BLaER1 (cell line): ENCODE data around the gene SMOC1.
A peak's percentile ranks its signal among the peaks of the same experiment; 100 is the strongest.

Experiments used
- H3K27ac ChIP-seq: shearing (Covaris generic); formaldehyde crosslinking; 2 replicates; pipeline ENCODE4 v1.8.1; 2022
- H3K27me3 ChIP-seq: shearing (Covaris generic); formaldehyde crosslinking; 2 replicates; pipeline ENCODE4 v1.8.1; 2022
- H3K36me3 ChIP-seq: shearing (Covaris generic); formaldehyde crosslinking; 2 replicates; pipeline ENCODE4 v1.8.1; 2022
- H3K4me1 ChIP-seq: shearing (Covaris generic); formaldehyde crosslinking; 2 replicates; pipeline ENCODE4 v1.8.1; 2022
- H3K4me2 ChIP-seq: shearing (Covaris generic); formaldehyde crosslinking; 2 replicates; pipeline ENCODE4 v1.8.1; 2022
- H3K4me3 ChIP-seq: shearing (Covaris generic); formaldehyde crosslinking; 2 replicates; pipeline ENCODE4 v1.8.1; 2022
- H3K9ac ChIP-seq: shearing (Covaris generic); formaldehyde crosslinking; 2 replicates; pipeline ENCODE4 v1.8.1; 2022
- H3K9me3 ChIP-seq: shearing (Covaris generic); formaldehyde crosslinking; 2 replicates; pipeline ENCODE4 v1.8.1; 2022
- H4K20me1 ChIP-seq: shearing (Covaris generic); formaldehyde crosslinking; 2 replicates; pipeline ENCODE4 v1.8.1; 2022
- Cebpa-rat ChIP-seq: shearing (Covaris generic); IDR thresholded peaks from 2 replicates; pipeline ENCODE4 v1.8.1; 2022

The SMOC1 gene

DNA sequence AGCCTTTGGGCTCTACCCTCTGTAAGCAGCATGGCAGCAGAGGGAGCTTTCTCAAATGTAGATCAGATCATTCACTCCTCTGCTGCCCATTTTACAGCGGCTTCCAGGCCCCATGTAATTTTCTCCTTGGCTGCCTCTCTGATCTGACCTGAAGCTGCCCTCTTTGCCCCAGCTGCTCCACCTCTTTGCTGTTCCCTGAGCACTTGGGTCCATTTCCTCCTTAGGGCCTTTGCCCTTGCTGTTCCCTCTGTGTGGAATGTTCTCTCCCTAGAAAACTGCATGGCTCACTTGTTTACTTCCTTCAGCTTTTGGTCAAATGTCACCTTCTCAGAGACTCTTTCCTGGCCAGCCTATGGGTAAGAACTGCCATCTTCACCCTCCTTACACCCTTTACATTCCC is 37.2 kb downstream of the SMOC1 start:
- Histone ChIP-seq H4K20me1 (no peaks in the 10 kb centered on the region), H3K9me3 (no peaks in the 10 kb centered on the region), H3K27me3 (no peaks in the 10 kb centered on the region), H3K9ac (no peak overlapping the region), H3K27ac (no peak overlapping the region), H3K4me2 (no peak overlapping the region), H3K4me3 (no peak overlapping the region), H3K4me1 (no peaks in the 10 kb centered on the region), H3K36me3 (no peaks in the 10 kb centered on the region)
- TF ChIP-seq Cebpa-rat = no peak

DNA sequence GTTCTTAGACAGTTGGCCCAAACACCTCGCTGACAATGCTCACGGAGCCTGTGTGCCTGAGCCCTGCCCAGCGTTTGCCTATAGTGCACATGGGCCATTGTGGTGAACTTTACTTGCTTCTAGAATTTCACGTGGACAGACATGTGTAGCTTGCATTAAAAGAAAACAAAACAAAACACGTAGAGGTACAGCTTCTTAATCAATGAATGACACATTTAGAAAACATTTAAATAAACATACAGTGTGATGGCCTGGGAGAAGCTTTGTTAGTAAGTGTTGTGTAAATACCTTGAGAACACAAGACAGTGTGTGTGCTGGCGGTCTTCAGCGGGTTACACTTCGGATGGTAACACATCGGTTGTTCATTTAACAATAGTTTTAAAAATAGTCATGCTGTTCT is 38.1 kb downstream of the SMOC1 start:
- no peak overlapping the region for H3K4me3 ChIP-seq
- no peaks in the 10 kb centered on the region for H4K20me1 ChIP-seq
- no peaks in the 10 kb centered on the region for H3K36me3 ChIP-seq
- TF ChIP-seq Cebpa-rat = no peak
- no peaks in the 10 kb centered on the region for H3K9me3 ChIP-seq
- no peak overlapping the region for H3K9ac ChIP-seq
- H3K27ac ChIP-seq = no peak overlapping the region
- H3K4me1 ChIP-seq = no peaks in the 10 kb centered on the region
- H3K4me2 ChIP-seq = no peak overlapping the region
- H3K27me3 ChIP-seq = no peaks in the 10 kb centered on the region

DNA sequence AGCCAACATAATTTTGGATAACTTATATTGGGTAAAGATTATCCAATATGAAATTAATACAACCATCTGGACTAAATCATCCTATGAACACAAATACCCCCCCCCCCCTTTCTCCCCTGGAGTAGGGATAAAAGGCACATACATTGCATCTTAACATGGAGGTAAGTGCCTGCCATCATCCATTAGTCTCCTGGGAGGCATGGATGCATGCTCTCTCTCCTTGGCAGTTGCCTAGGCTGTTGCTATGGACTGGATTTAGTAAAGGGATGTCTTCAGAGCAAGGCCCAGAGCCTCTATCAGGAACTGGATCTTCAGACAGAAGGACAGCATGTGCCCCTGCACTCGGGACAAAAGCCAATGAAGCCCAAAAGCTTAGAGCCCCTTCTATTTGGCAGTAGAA is 40.6 kb downstream of the SMOC1 start:
- no peak for TF ChIP-seq Cebpa-rat

DNA sequence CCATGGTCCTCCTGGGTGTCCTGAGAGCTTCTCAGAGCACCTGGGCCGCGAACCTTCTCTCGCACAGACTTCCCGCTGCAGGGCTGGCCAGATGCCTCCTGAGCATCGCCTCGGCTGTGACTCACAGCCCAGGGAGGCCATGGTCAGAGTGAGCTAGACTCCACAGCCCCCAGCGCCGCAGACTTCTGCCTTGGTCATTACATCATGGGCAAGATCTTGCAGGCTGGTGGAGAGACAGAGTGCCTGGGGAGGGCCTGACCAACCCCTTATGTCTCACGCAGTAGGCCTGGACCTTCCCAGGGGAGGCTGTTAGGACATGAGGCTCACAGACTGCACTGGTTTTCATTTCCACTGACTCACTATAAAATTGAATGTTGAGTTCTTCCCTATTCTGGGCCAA is 41.8 kb downstream of the SMOC1 start:
- H3K36me3 ChIP-seq = no peaks in the 10 kb centered on the region
- no peak overlapping the region for H3K27ac ChIP-seq
- no peak overlapping the region for H3K4me2 ChIP-seq
- H4K20me1 ChIP-seq = no peaks in the 10 kb centered on the region
- no peak overlapping the region for H3K9ac ChIP-seq
- H3K4me3 ChIP-seq = no peak overlapping the region
- no peak for TF ChIP-seq Cebpa-rat
- H3K4me1 ChIP-seq = no peaks in the 10 kb centered on the region
- H3K9me3 ChIP-seq = no peaks in the 10 kb centered on the region
- H3K27me3 ChIP-seq = no peaks in the 10 kb centered on the region

More for the DNA sequence above, 40.6 kb downstream of the SMOC1 start:
- H3K27me3 ChIP-seq = no peaks in the 10 kb centered on the region
- no peak overlapping the region for H3K4me3 ChIP-seq
- H4K20me1 ChIP-seq = no peaks in the 10 kb centered on the region
- H3K4me1 ChIP-seq = no peaks in the 10 kb centered on the region
- no peaks in the 10 kb centered on the region for H3K9me3 ChIP-seq
- H3K4me2 ChIP-seq = no peak overlapping the region
- H3K9ac ChIP-seq = no peak overlapping the region
- no peak overlapping the region for H3K27ac ChIP-seq
- no peaks in the 10 kb centered on the region for H3K36me3 ChIP-seq

DNA sequence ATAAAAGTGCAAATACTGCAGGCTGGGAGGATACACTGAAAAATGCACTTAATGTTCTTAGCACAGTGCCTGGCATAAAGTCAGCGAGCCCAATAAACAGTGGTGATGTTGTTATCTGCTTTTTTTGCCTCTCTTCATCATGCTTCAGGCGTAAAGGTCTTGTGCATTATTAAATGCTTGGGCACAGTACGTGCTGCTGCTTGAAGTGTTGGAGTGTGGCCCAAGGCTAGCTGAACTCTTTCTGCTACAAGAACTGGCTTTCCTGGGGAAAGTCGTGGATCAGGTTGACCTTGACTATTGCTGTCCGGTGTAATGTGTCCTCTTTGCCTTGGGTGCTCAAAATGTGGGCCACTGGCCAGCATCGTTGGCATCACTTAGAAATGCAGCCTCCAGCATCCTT is 43.0 kb downstream of the SMOC1 start:
- H4K20me1 ChIP-seq = no peaks in the 10 kb centered on the region
- H3K9me3 ChIP-seq = no peaks in the 10 kb centered on the region
- no peak for TF ChIP-seq Cebpa-rat
- no peak overlapping the region for H3K4me3 ChIP-seq
- H3K4me2 ChIP-seq = no peak overlapping the region
- H3K36me3 ChIP-seq = no peaks in the 10 kb centered on the region
- H3K27ac ChIP-seq = no peak overlapping the region
- H3K9ac ChIP-seq = no peak overlapping the region
- no peaks in the 10 kb centered on the region for H3K4me1 ChIP-seq
- no peaks in the 10 kb centered on the region for H3K27me3 ChIP-seq

DNA sequence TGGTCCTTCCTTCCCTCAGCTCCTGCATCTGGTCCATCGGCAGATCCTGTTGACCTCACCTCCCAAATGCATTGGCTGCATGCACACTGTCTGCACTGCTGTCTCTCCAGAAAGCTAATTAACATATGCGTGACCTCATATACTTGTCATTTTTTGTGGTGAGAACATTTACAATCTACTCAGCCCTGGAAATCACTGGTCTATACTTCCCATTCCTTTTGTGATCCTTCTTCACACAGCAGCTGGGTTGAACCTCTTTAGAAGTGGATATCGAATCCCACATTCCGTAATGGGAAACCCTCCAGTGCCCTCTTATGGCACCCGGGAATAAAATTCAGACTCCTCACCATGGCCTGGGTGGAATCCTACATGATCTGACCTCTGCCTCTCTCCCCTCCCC is 45.0 kb downstream of the SMOC1 start:
- Histone ChIP-seq H4K20me1 (no peaks in the 10 kb centered on the region), H3K4me1 (no peaks in the 10 kb centered on the region), H3K9me3 (no peaks in the 10 kb centered on the region), H3K9ac (no peak overlapping the region), H3K27ac (no peak overlapping the region), H3K36me3 (no peaks in the 10 kb centered on the region), H3K27me3 (no peaks in the 10 kb centered on the region), H3K4me2 (no peak overlapping the region), H3K4me3 (no peak overlapping the region)
- no peak for TF ChIP-seq Cebpa-rat

DNA sequence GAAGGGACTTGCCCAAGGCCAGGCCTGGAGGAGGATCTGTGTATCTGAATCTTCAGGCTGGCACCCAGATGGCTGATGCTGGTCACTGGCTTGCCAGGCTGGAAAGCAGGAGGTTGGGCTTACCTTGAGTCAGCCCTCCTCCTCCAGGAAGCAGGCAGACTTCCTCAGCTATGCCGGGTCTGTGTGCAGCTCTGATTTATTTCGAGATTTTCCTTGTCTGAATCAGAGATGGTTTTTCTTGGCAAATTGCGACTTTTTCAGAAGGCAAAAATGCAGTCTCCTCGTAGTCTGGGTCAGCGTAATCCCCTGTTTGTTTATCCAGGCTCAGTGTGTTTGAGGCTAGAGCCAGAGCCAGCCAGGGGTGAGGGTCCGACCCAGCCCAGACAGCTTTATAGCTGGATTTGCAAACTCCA is 48.9 kb downstream of the SMOC1 start:
- H3K27ac ChIP-seq = no peak overlapping the region
- no peaks in the 10 kb centered on the region for H3K27me3 ChIP-seq
- H3K9me3 ChIP-seq = no peaks in the 10 kb centered on the region
- H3K4me1 ChIP-seq = peaks cover 11% of the 10 kb centered on the region
- H3K9ac ChIP-seq = no peak overlapping the region
- H3K4me2 ChIP-seq = no peak overlapping the region
- no peak for TF ChIP-seq Cebpa-rat
- H3K36me3 ChIP-seq = no peaks in the 10 kb centered on the region
- no peaks in the 10 kb centered on the region for H4K20me1 ChIP-seq
- no peak overlapping the region for H3K4me3 ChIP-seq

DNA sequence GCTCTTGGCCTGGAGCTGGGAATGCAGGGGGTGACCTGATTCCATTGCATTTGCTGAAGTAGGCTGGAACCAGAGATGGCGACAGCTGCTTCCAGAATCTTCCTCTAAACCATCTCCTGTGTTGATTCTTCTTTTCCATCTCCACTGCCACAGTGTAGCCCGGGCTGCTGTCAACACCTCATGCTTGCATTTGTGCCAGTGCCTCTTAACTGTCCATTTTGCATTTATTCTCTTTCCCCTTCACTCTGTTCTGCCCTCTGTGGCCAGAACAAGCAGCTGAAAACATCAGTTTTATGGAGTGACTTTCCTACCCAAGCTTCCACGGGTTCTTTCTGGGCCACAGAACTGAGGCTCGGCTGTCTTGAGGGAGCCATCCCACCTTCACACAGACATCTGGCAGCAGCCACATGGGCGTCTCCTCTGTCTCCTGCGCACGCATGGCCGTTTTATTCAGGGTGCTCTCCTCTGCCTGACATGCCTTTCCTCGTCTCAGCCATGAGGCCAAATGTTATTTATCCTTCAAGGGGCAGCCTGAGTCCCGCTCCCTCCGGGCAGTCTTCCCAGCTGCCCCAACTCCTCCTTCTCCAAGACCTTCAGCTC is 51.7 kb downstream of the SMOC1 start:
- Histone ChIP-seq H3K27me3 (no peaks in the 10 kb centered on the region), H3K9ac (no peak overlapping the region), H4K20me1 (no peaks in the 10 kb centered on the region), H3K36me3 (no peaks in the 10 kb centered on the region), H3K4me3 (no peak overlapping the region), H3K4me2 (no peak overlapping the region), H3K27ac (no peak overlapping the region), H3K4me1 (peaks cover 11% of the 10 kb centered on the region), H3K9me3 (no peaks in the 10 kb centered on the region)
- TF ChIP-seq Cebpa-rat = no peak

DNA sequence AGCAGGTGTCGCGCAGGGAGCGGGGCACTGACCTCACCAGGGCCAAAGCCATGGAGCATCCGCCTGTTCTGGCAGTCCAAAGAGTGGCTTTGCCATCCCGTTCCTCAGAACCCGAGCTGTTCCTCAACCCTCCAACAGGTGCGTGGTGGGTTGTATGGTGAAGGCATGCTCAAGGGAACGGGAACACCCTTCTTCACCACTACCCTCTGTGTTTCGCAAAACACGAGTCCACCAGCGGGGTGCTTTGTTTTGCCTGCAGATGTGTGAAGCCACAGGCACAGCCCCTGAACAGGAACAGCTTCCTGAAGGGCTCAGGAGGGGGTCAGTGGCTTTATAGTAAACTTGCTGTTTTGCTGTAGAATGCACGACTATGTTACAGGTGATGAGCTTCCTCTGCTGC is 52.7 kb downstream of the SMOC1 start:
- Histone ChIP-seq H3K27me3 (no peaks in the 10 kb centered on the region), H3K36me3 (no peaks in the 10 kb centered on the region), H3K9me3 (no peaks in the 10 kb centered on the region), H4K20me1 (no peaks in the 10 kb centered on the region), H3K4me2 (peak overlapping the region; percentile 18), H3K9ac (no peak overlapping the region), H3K4me1 (peaks cover 11% of the 10 kb centered on the region), H3K27ac (no peak overlapping the region), H3K4me3 (no peak overlapping the region)
- TF ChIP-seq Cebpa-rat = no peak

DNA sequence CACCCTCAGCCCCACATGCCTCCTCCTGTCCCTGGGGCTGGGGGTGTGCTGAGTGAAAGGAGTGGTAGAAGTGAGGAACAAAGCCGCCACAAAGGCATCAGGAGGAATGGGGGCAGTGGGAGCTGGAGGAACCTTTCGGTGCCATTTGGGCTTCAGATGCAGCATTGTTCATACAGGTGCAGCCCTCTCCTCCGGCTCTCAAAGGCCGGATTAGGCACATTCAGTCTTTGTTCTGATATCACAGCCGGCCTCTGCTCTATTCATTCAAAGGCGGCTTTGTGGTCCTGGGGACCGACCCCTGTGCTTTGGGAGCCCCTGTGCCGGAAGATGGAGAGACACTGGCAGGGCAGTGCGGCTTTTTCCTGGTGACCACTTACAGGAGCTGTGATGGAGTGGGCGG is 53.2 kb downstream of the SMOC1 start:
- Histone ChIP-seq H3K4me1 (peaks cover 11% of the 10 kb centered on the region), H3K27ac (no peak overlapping the region), H4K20me1 (no peaks in the 10 kb centered on the region), H3K27me3 (no peaks in the 10 kb centered on the region), H3K9me3 (no peaks in the 10 kb centered on the region), H3K9ac (no peak overlapping the region), H3K4me3 (no peak overlapping the region), H3K4me2 (peak overlapping the region; percentile 18), H3K36me3 (no peaks in the 10 kb centered on the region)
- no peak for TF ChIP-seq Cebpa-rat

DNA sequence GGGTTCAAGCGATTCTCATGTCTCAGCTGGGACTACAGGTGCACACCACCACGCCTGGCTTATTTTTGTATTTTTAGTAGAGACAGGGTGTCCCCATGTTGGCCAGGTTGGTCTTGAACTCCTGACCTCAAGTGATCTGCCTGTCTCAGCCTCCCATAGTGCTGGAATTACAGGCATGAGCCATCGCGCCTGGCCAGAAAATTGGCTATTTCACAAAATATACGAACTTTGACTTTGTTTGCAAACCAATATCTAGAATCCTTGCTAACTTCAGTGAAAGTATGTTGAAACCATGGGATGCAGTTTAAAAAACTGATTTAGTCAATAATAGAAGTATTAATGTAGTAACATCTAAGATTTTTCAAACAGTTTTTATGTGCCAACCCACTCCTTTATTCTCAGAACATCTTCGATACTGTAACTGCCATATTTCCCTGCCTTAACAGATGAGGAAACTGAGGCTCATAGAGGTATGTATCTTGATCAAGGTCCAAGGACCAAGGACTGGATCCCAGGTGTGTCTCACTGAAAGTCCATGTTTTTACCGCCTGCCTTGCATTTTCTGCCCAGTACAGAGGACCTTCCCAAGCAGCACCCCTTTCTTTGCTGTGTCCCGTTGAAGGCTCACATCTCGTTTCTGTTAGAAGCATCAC is 54.5 kb downstream of the SMOC1 start:
- peaks cover 11% of the 10 kb centered on the region for H3K4me1 ChIP-seq
- no peaks in the 10 kb centered on the region for H3K9me3 ChIP-seq
- H4K20me1 ChIP-seq = no peaks in the 10 kb centered on the region
- no peak for TF ChIP-seq Cebpa-rat
- H3K27ac ChIP-seq = no peak overlapping the region
- no peak overlapping the region for H3K4me2 ChIP-seq
- H3K9ac ChIP-seq = no peak overlapping the region
- H3K4me3 ChIP-seq = no peak overlapping the region
- no peaks in the 10 kb centered on the region for H3K36me3 ChIP-seq
- H3K27me3 ChIP-seq = no peaks in the 10 kb centered on the region
